SU-DHL-6 (cell line): ENCODE results near the gene CABS1.

Experiments
- EZH2phosphoT487 ChIP-seq: fragments of 200-600 bp; sonication (generic), shearing (Covaris generic); conservative IDR thresholded peaks from 2 replicates; pipeline ENCODE4 v1.6.1; 2018; ENCODE audit warnings: mild to moderate bottlenecking, antibody characterized with exemption, low read length, moderate library complexity, mixed read lengths
- TF ChIP-seq, protein P1 (sequence below): fragments of 200-600 bp; sonication (generic); IDR thresholded peaks from one replicate; pipeline ENCODE4 v1.5.1; 2017; ENCODE audit warnings: antibody characterized with exemption, mild to moderate bottlenecking, low read length, moderate library complexity; ENCODE audit not compliant: insufficient read depth, poor library complexity, severe bottlenecking

DNA sequence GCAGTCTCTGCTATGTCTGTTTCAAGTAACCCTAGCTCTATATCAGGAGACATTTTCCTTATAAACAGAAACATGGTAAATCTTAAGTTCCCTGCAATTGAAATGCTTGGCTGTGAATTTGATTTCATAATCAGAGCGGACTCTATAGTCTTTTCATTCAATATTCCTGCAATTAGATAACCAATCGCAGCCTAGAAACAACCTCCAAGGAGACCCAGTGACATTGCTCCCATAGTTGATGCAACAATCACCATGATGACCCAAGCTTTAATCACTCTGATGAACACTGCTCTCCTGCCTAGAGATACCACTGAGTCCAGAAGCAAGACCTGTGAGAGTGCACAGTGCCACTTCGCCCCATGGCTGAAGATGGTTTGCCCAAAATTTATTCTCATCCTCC is at the start of gene CABS1:
- TF ChIP-seq EZH2phosphoT487, result no peak
- TF ChIP-seq, protein P1, sequence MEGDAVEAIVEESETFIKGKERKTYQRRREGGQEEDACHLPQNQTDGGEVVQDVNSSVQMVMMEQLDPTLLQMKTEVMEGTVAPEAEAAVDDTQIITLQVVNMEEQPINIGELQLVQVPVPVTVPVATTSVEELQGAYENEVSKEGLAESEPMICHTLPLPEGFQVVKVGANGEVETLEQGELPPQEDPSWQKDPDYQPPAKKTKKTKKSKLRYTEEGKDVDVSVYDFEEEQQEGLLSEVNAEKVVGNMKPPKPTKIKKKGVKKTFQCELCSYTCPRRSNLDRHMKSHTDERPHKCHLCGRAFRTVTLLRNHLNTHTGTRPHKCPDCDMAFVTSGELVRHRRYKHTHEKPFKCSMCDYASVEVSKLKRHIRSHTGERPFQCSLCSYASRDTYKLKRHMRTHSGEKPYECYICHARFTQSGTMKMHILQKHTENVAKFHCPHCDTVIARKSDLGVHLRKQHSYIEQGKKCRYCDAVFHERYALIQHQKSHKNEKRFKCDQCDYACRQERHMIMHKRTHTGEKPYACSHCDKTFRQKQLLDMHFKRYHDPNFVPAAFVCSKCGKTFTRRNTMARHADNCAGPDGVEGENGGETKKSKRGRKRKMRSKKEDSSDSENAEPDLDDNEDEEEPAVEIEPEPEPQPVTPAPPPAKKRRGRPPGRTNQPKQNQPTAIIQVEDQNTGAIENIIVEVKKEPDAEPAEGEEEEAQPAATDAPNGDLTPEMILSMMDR, result no peak
